GM12878 (cell line): ENCODE data around the gene TJAP1. TPM values are rescaled to one million over a fixed set of nuclear protein-coding genes. Genes with fewer than 3 reads are reported as not detected.

Experiments
- ATAC-seq: fragments of 200-7000 bp; cut with Tn5 transposase; 3 replicates; pipeline ENCODE4 v1.9.1; 2020; ENCODE audit warnings: mild to moderate bottlenecking, moderate library complexity
- BruUV-seq: library from RNA; stranded (reverse); fragments of 400-500 nt; replicated peaks from 2 replicates; lab custom pipeline; 2021; lab: Mats Ljungman, UMichigan
- CTCF ChIA-PET: fragments of 300-600 bp; sonication (Branson Sonifier 250); formaldehyde crosslinking; extraction: SDS; loops from one replicate; lab custom pipeline; 2021; ENCODE audit warnings: inconsistent platforms; lab: Yijun Ruan, JAX
- POLR2A ChIA-PET: fragments of 350-600 bp; formaldehyde crosslinking; extraction: SDS; loops from one replicate; lab custom pipeline; 2021; ENCODE audit warnings: inconsistent platforms; lab: Charles Lee
- RAD21 ChIA-PET: fragments of 300-600 bp; sonication (Branson Sonifier 250); formaldehyde crosslinking; loops from one replicate; lab custom pipeline; 2023; ENCODE audit warnings: antibody characterized with exemption; ENCODE audit not compliant: unreplicated experiment; lab: Charles Lee
- SMC1A ChIA-PET: fragments of 300-600 bp; sonication (Branson Sonifier 250); formaldehyde crosslinking; loops from one replicate; lab custom pipeline; 2023; ENCODE audit not compliant: unreplicated experiment, uncharacterized antibody; lab: Charles Lee
- DNase-seq: peaks from one replicate; pipeline ENCODE4 v3.0.0-alpha.2; 2011; ENCODE audit warnings: low read depth, low spot score
- FAIRE-seq: peaks from 3 replicates; lab custom pipeline; 2011; peaks lifted over from hg19 to GRCh38; lab: Jason Lieb, UNC
- H2AFZ ChIP-seq: 2 replicates; pipeline ENCODE4 v1.6.0; 2011; ENCODE audit warnings: low read depth, low read length, control low read depth; ENCODE audit not compliant: control insufficient read depth
- H3K27ac ChIP-seq: 2 replicates; pipeline ENCODE4 v1.5.1; 2011; ENCODE audit warnings: control low read depth; ENCODE audit not compliant: control insufficient read depth, insufficient read depth
- H3K27me3 ChIP-seq, 2 experiments: replicated peaks in 1 of 2; 2 replicates each; pipeline versions ENCODE4 v1.6.0 to v1.6.1; 2011; ENCODE audit warnings: low read length in 1 of 2; ENCODE audit not compliant: control insufficient read depth in 2 of 2, insufficient read depth in 2 of 2
- H3K36me3 ChIP-seq, 2 experiments: 2 replicates each; pipeline ENCODE4 v1.5.1; 2011; ENCODE audit warnings: low read length in 1 of 2; ENCODE audit not compliant: control insufficient read depth in 2 of 2, insufficient read depth in 2 of 2
- H3K4me1 ChIP-seq: 2 replicates; pipeline ENCODE4 v1.6.1; 2011; ENCODE audit warnings: mild to moderate bottlenecking, low read length, moderate library complexity, mixed read lengths; ENCODE audit not compliant: control insufficient read depth, insufficient read depth
- H3K4me2 ChIP-seq: 2 replicates; pipeline ENCODE4 v1.6.0; 2011; ENCODE audit warnings: control low read depth; ENCODE audit not compliant: control insufficient read depth, insufficient read depth
- H3K4me3 ChIP-seq: fragments of 200-600 bp; sonication (generic); 2 replicates; pipeline ENCODE4 v1.5.1; 2016
- H3K79me2 ChIP-seq: 2 replicates; pipeline ENCODE4 v1.6.0; 2011; ENCODE audit warnings: low read length; ENCODE audit not compliant: control insufficient read depth, insufficient read depth
- H3K9ac ChIP-seq: 2 replicates; pipeline ENCODE4 v1.8.0; 2011; ENCODE audit warnings: low read length, control low read depth, mixed read lengths; ENCODE audit not compliant: control insufficient read depth, insufficient read depth
- H3K9me3 ChIP-seq: replicated peaks from 3 replicates; pipeline ENCODE4 v1.5.1; 2011; ENCODE audit warnings: mild to moderate bottlenecking, low read length; ENCODE audit not compliant: control insufficient read depth, insufficient read depth
- H4K20me1 ChIP-seq: 2 replicates; pipeline ENCODE4 v1.6.0; 2011; ENCODE audit not compliant: control insufficient read depth, insufficient read depth
- BMI1 ChIP-seq: fragments of 450-650 bp; IDR thresholded peaks from 2 replicates; pipeline ENCODE4 v1.6.1; 2016; ENCODE audit warnings: mild to moderate bottlenecking, moderate library complexity, borderline replicate concordance
- CHD1 ChIP-seq: IDR thresholded peaks from 2 replicates; pipeline ENCODE4 v1.6.1; 2012; ENCODE audit warnings: low read depth, low read length, improper control_type of control experiment
- LARP7 ChIP-seq: fragments of 450-650 bp; IDR thresholded peaks from 2 replicates; pipeline ENCODE4 v1.6.1; 2017; ENCODE audit warnings: mild to moderate bottlenecking
- SREBF2 ChIP-seq: IDR thresholded peaks from 2 replicates; pipeline ENCODE4 v1.6.1; 2012; ENCODE audit warnings: mild to moderate bottlenecking, low read length
- WGBS: methylation state at CpG from one replicate; pipeline ENCODE4 v1.1.6; 2016; ENCODE audit warnings: low lambda C conversion rate; ENCODE audit not compliant: insufficient replicate concordance, insufficient coverage; ENCODE audit errors: missing lambda C conversion rate; 5-methylcytosine and 5-hydroxymethylcytosine counted together
- in situ Hi-C: fragments of 300-500 bp; cut with MboI; formaldehyde crosslinking; loops from 9 replicates; pipeline ENCODE4 v1.14.3; 2018; ENCODE audit warnings: mixed read lengths
- intact Hi-C: fragments of 100-400 bp; cut with micrococcal nuclease; formaldehyde crosslinking; loops from one replicate; pipeline ENCODE4 v1.14.2; 2022; ENCODE audit not compliant: unreplicated experiment
- polyA plus RNA-seq, 11 experiments: library from polyadenylated mRNA; depleted of rRNA in 4 of 11; unstranded in 6 of 11; stranded (reverse) in 5 of 11; fragments of >200 nt; fragmentation: Nextera tagmentation in 4 of 11; fragmentation: Illumina TruSeq in 1 of 11; extraction: Ambion mirVana in 4 of 11; extraction: Trizol in 1 of 11; gene quantifications; 1 replicate in 1 of 11; 2 replicates in 10 of 11; pipeline versions ENCODE4 v1.2.1 to v1.2.3, GENCODE V29; 2011 to 2016; ENCODE audit warnings: inconsistent platforms in 2 of 11, missing spikeins in 2 of 11, low read depth in 1 of 11
- total RNA-seq, 4 experiments: library from RNA; depleted of rRNA in 3 of 4; stranded (reverse); fragments of >200 nt in 3 of 4; fragmentation: Illumina TruSeq in 1 of 4; extraction: Trizol in 1 of 4; gene quantifications; 2 replicates each; pipeline versions ENCODE4 v1.2.1 to v1.2.3, GENCODE V29; 2013 to 2021
- TF ChIP-seq, protein P1 (sequence below): fragments of 450-650 bp; IDR thresholded peaks from 2 replicates; pipeline ENCODE4 v1.6.1; 2016; ENCODE audit warnings: mild to moderate bottlenecking

Gene TJAP1
- total and polyA plus RNA-seq, 10 of the 15 experiments (the other 5 are each of a cell fraction or from before 2014, with no cell fraction given): 0.11 to 22.6 (median 12.8) TPM

DNA sequence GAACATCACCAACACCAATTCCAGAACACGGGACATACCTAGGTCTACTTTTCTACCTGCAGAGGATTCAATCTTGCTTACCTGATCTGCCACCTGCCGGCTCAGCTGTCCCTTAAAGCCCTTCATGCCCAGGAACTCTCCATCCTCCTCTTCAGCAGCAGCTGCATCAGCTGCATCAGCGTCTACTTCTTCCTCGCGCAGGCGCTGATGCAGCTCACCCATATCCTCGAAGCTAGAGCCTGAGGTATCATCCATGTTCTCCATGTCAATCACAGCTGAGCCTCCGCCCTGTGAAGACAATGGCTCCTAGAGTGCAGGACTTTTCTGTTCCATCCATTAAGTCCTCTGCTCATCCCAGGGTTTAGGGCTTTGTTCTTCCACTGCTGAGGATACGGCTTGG, 38.4 kb downstream of the TJAP1 start:
- H3K27me3 ChIP-seq: no peaks in the 10 kb centered on the region
- TF ChIP-seq, protein P1, sequence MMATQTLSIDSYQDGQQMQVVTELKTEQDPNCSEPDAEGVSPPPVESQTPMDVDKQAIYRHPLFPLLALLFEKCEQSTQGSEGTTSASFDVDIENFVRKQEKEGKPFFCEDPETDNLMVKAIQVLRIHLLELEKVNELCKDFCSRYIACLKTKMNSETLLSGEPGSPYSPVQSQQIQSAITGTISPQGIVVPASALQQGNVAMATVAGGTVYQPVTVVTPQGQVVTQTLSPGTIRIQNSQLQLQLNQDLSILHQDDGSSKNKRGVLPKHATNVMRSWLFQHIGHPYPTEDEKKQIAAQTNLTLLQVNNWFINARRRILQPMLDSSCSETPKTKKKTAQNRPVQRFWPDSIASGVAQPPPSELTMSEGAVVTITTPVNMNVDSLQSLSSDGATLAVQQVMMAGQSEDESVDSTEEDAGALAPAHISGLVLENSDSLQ: peak; percentile 73
- TF ChIP-seq LARP7: no peak
- H3K4me3 ChIP-seq: peak overlapping the region; percentile 80
- peak overlapping the region; percentile 88 for H3K9ac ChIP-seq
- RAD21 ChIA-PET: no interaction called here
- peak overlapping the region; percentile 93 for H3K4me2 ChIP-seq
- no peaks in the 10 kb centered on the region for H4K20me1 ChIP-seq
- POLR2A ChIA-PET: interaction anchor here (0.8 to 1.7 kb wide), 3 partner anchors 39 to 61 kb away, joined by 3 to 4 read pairs (median 3); partner anchors contain the start of gene TJAP1
- H3K27ac ChIP-seq: peak overlapping the region; percentile 76
- SMC1A ChIA-PET: interaction anchor here (3.1 kb wide), 1 partner anchor 10 kb away, joined by 16 read pairs; no protein-coding TSS in a partner anchor
- H2AFZ ChIP-seq: no peak overlapping the region
- no peaks in the 10 kb centered on the region for H3K9me3 ChIP-seq
- WGBS: 76% methylated on average over 9 of the region's 9 CpGs
- in situ Hi-C loops: no loop called here
- ATAC-seq (no peak), FAIRE-seq (no peak), DNase-seq (no peak)
- BruUV-seq: TSS peak; percentile 82
- H3K4me1 ChIP-seq: peaks cover 6% of the 10 kb centered on the region
- peaks cover 14 to 30% of the 10 kb centered on the region in 2 experiments for H3K36me3 ChIP-seq
- CTCF ChIA-PET: interaction anchor here (1.0 to 3.3 kb wide), 2 partner anchors 9 to 114 kb away, joined by 3 to 28 read pairs; partner anchors contain the start of gene GTPBP2
- intact Hi-C loops: loop anchor here (2.0 kb wide), 1 partner anchor 345 kb away; the partner anchor contains the start of gene SRF
- H3K79me2 ChIP-seq: peaks cover 41% of the 10 kb centered on the region

DNA sequence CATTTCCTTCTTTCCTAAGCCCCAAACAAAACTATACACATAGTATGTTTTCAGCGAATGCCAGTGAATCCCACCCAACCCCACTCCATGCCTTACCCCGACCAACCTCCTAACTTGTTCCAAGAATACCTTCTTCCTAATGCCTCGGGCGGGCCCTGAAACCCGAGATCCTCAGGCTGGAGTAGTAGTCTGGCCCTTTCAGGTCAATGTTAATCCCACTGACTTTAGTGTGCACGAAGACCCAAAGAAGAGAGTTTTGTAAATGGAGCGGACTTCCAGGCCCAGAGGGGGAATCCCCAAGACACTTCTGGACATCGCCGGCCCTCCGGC, 39.0 kb downstream of the TJAP1 start:
- H3K9me3 ChIP-seq: no peaks in the 10 kb centered on the region
- FAIRE-seq (no peak), ATAC-seq (no peak), DNase-seq (no peak)
- H4K20me1 ChIP-seq: no peaks in the 10 kb centered on the region
- H3K36me3 ChIP-seq: peaks cover 17 to 31% of the 10 kb centered on the region in 2 experiments
- H3K4me3 ChIP-seq: peak overlapping the region; percentile 80
- ChIA-PET CTCF (interaction anchor here (0.7 to 3.3 kb wide), 4 partner anchors 9 to 113 kb away, joined by 3 to 28 read pairs (median 3); partner anchors contain the start of gene GTPBP2), RAD21 (interaction anchor here (1.0 to 1.2 kb wide), 3 partner anchors 9 to 155 kb away, joined by 3 read pairs; partner anchors contain the start of gene TJAP1), POLR2A (interaction anchor here (0.6 to 1.7 kb wide), 6 partner anchors 9 to 587 kb away, joined by 3 to 9 read pairs (median 4); partner anchors contain the start of gene TJAP1), SMC1A (interaction anchor here (3.1 kb wide), 1 partner anchor 10 kb away, joined by 16 read pairs; no protein-coding TSS in a partner anchor)
- H3K4me2 ChIP-seq: peak overlapping the region; percentile 93; the same call in 1 of the 2 replicates
- in situ Hi-C loops (no loop called here), intact Hi-C loops (loop anchor here (2.0 kb wide), 1 partner anchor 346 kb away; the partner anchor contains the start of gene SRF)
- H3K79me2 ChIP-seq: peaks cover 41% of the 10 kb centered on the region
- H3K9ac ChIP-seq: peak overlapping the region; percentile 88
- 6% methylated on average over 10 of the region's 10 CpGs for WGBS
- no TSS peak for BruUV-seq
- TF ChIP-seq BMI1 (no peak), CHD1 (0 out of 2 replicates have a peak, but pooled peaks have one; percentile 10), SREBF2 (peak; percentile 26; the same call in 1 of the 2 replicates)
- peak overlapping the region; percentile 76 for H3K27ac ChIP-seq
- no peaks in the 10 kb centered on the region for H3K27me3 ChIP-seq
- H3K4me1 ChIP-seq: peaks cover 6% of the 10 kb centered on the region
- H2AFZ ChIP-seq: peak overlapping the region; percentile 62
